Mucosa of descending colon (tissue), 3 donors: ENCODE measurements around the gene KCNJ16. TPM values are rescaled to one million over a fixed set of nuclear protein-coding genes. Genes with fewer than 3 reads are reported as not detected.

Experiments
- ATAC-seq: fragments of 200-7000 bp; cut with Tn5 transposase; one replicate; pipeline ENCODE4 v1.9.1; 2020; ENCODE audit warnings: mild to moderate bottlenecking, moderate library complexity
- DNase-seq, 3 donors: peaks; one replicate each; pipeline ENCODE4 v3.0.0-alpha.2; 2020
- H3K36me3 ChIP-seq: fragments of 200-600 bp; one replicate; pipeline ENCODE4 v1.8.0; 2021; ENCODE audit warnings: low read depth, mild to moderate bottlenecking
- H3K4me1 ChIP-seq: fragments of 200-600 bp; one replicate; pipeline ENCODE4 v1.8.0; 2021; ENCODE audit warnings: low read depth, mild to moderate bottlenecking
- H3K4me3 ChIP-seq: fragments of 200-600 bp; one replicate; pipeline ENCODE4 v1.8.0; 2021; ENCODE audit warnings: mild to moderate bottlenecking
- H3K9me3 ChIP-seq: fragments of 200-600 bp; one replicate; pipeline ENCODE4 v1.8.0; 2021; ENCODE audit warnings: mild to moderate bottlenecking
- CTCF ChIP-seq: fragments of 200-600 bp; IDR thresholded peaks from one replicate; pipeline ENCODE4 v1.8.0; 2022; ENCODE audit warnings: antibody characterized with exemption, mild to moderate bottlenecking
- intact Hi-C, 2 donors: fragments of 100-400 bp; cut with DNase I in 1 of 2; cut with micrococcal nuclease in 1 of 2; formaldehyde crosslinking; loops; one replicate each; pipeline versions ENCODE4 v1.11.0 to v1.11.1; 2022; cut with DNase I, micrococcal nuclease
- total RNA-seq, 3 donors: library from RNA; stranded (reverse); fragmentation: NEBNext Ultra II Directional in 2 of 3; extraction: Animal tissue kit (Norgen Biotek cat#: 25700) in 2 of 3; gene quantifications; one replicate each; pipeline versions ENCODE4 v1.2.1 to v1.2.4, GENCODE V29; 2021 to 2023
- donor health status: DM: no; HTN: no; CAD: no; lungs with moderate emphysema.
- donor health status: DM: no; HTN: no; CAD: no.
- donor health status: DM: no; HTN: yes; CAD: no.

The KCNJ16 gene
- total RNA-seq, 3 donors from 2014 or later, result 0.09 to 1.1 TPM; not detected in 1

- Histone ChIP-seq H3K9me3 (no peaks in the 10 kb centered on the region), H3K4me3 (no peak overlapping the region), H3K36me3 (no peaks in the 10 kb centered on the region), H3K4me1 (no peaks in the 10 kb centered on the region)
- ATAC-seq (no peak), DNase-seq (no peak)
- intact Hi-C loops, result no loop called here
- TF ChIP-seq CTCF, result no peak
These were observed 109.2 kb downstream of the KCNJ16 start for GRCh38 chr17:70184207-70184606.

- H3K36me3 ChIP-seq, result no peaks in the 10 kb centered on the region
- DNase-seq (no peak), ATAC-seq (no peak)
- no peak overlapping the region for H3K4me3 ChIP-seq
- H3K4me1 ChIP-seq, result no peaks in the 10 kb centered on the region
- no peak for TF ChIP-seq CTCF
- intact Hi-C loops, result no loop called here
- no peaks in the 10 kb centered on the region for H3K9me3 ChIP-seq
These were observed 109.7 kb downstream of the KCNJ16 start for GRCh38 chr17:70184770-70185169.

Other genes starting within 250 kb of the KCNJ16 start
- 10 to 100 TPM in 2 of 3 donors, 1 to 10 TPM in 1; 9.2 to 17.3 (median 14.4) TPM for gene KCNJ2, start 94.3 kb downstream of the KCNJ16 start, total RNA-seq